Measurements from ENCODE around the gene MED12. TPM values are rescaled to one million over a fixed set of nuclear protein-coding genes. Genes with fewer than 3 reads are reported as not detected.

MED12 gene
- total and polyA plus RNA-seq, 2 experiments from 2014 or later = 17.9 to 56.5 TPM

DNA sequence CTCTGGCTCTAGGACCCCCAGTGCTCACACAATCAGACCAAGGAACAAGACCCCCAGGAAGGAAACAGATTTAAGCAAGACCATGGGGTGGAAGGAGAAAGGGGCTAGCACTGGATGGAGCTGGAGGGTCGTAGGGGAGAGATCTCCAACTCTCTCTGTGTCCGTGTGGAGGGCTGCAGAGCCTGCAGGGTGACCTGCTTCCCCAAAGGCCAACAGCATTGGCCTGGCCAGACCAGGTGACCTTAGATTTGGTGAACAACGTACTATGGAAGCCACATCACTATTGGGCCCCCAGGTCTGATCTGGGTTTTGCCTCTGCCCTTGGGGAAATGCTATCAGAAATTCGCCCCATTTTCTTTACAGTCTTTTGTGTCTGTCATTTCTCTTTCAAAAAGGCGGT lies 52.3 kb downstream of the MED12 start:
- H3K4me3 ChIP-seq = no peak overlapping the region
- TF ChIP-seq, protein P1, sequence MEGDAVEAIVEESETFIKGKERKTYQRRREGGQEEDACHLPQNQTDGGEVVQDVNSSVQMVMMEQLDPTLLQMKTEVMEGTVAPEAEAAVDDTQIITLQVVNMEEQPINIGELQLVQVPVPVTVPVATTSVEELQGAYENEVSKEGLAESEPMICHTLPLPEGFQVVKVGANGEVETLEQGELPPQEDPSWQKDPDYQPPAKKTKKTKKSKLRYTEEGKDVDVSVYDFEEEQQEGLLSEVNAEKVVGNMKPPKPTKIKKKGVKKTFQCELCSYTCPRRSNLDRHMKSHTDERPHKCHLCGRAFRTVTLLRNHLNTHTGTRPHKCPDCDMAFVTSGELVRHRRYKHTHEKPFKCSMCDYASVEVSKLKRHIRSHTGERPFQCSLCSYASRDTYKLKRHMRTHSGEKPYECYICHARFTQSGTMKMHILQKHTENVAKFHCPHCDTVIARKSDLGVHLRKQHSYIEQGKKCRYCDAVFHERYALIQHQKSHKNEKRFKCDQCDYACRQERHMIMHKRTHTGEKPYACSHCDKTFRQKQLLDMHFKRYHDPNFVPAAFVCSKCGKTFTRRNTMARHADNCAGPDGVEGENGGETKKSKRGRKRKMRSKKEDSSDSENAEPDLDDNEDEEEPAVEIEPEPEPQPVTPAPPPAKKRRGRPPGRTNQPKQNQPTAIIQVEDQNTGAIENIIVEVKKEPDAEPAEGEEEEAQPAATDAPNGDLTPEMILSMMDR (IDR thresholded peaks at IDR 0.05; ENCODE audit: low read depth, low read length) = no peak
- H3K9me3 ChIP-seq (ENCODE audit: low read depth) = no peaks in the 10 kb centered on the region
- H3K4me1 ChIP-seq (ENCODE audit: low read depth) = peaks cover 22% of the 10 kb centered on the region
- peak overlapping the region; percentile 97 for H3K27ac ChIP-seq
- H3K27me3 ChIP-seq = no peaks in the 10 kb centered on the region
- DNase-seq (ENCODE audit: low read depth in 1 of 2, low spot score in 1 of 2) = no peak
- no peaks in the 10 kb centered on the region for H3K36me3 ChIP-seq

DNA sequence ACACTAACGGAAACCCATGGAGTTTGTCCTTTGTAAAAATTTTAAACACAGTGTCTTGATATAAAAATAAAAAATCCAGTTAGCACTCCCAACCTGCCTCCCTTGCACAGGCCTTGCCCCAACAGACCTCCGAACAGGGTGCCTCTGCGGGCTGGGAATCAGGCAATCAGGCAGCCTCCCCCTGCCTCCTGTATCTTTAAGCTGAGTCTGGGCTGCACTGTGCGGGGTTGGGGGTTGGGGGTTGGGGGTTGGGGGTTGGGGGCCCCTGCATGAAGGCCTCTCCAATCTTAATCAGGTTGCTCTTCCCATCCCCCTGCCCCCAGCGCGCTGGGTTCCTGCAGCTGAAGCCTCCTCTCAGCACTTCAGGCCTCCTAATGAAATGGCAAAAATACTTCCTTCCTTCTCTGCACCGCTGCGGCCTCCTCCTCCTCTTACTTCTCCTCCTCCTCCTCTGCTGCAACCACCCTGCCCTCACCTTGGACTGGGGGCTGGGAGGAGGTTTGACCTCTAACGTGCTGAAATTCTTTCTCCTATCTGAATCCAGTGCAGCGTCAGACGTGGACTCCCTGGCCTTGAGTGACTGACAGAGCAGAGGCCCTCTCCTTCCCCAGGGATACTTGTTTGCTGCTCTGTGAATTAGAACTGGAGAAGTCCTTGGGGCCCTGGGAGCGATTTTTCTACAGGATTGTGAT lies 52.9 kb downstream of the MED12 start:
- Histone ChIP-seq H3K4me1 (ENCODE audit: low read depth) (peaks cover 22% of the 10 kb centered on the region), H3K27me3 (no peaks in the 10 kb centered on the region), H3K27ac (peak overlapping the region; percentile 97), H3K36me3 (no peaks in the 10 kb centered on the region), H3K4me3 (no peak overlapping the region), H3K9me3 (ENCODE audit: low read depth) (no peaks in the 10 kb centered on the region)
- DNase-seq (ENCODE audit: low read depth in 1 of 2, low spot score in 1 of 2) = peak in 1 of 2 donors; percentile 72
- TF ChIP-seq, protein P1 (IDR thresholded peaks at IDR 0.05; ENCODE audit: low read depth, low read length) = no peak

DNA sequence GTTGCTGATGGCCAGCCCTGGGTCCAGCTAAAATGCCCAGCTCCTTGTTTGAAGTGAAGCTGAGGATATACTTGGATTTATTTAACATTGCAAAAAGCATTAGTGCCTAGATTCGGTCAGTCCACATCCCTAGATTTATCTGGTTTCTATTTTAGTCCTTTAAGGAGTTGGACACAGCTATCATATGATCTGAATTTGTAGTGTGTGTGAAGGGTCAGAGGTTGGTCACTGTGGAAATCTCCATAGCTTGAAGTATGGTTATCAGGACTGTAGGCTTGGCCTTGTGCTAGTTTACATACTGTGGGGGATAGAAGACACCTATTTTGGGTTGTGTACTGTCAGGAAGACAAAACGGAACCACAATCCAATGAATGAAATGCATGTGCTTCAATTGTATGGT lies 55.0 kb downstream of the MED12 start:
- peak overlapping the region; percentile 64 for H3K27ac ChIP-seq
- no peak for DNase-seq (ENCODE audit: low read depth in 1 of 2, low spot score in 1 of 2)
- H3K4me3 ChIP-seq = no peak overlapping the region
- no peaks in the 10 kb centered on the region for H3K9me3 ChIP-seq (ENCODE audit: low read depth)
- H3K27me3 ChIP-seq = no peaks in the 10 kb centered on the region
- no peaks in the 10 kb centered on the region for H3K36me3 ChIP-seq
- peaks cover 25% of the 10 kb centered on the region for H3K4me1 ChIP-seq (ENCODE audit: low read depth)
- TF ChIP-seq, protein P1 (IDR thresholded peaks at IDR 0.05; ENCODE audit: low read depth, low read length) = no peak

DNA sequence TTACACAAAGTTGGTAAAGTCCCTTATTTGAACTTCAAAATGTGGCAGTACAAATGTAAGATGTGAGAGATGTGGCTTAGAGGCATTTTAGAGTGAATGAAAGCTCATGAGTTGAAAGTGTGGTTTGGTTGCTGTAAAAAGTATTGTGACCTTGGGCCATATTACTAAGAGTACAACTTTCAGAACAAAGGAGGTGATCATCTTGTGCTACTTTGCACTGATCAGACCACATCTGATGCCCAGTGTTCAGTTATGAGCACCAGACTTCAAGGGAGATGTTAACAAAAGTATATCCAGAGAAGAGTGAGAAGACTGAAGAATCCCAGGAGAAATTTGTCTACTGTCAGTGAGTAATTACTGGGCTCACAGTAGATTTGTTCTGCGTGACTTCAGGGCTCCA lies 56.4 kb downstream of the MED12 start:
- H3K4me3 ChIP-seq = no peak overlapping the region
- no peaks in the 10 kb centered on the region for H3K27me3 ChIP-seq
- no peaks in the 10 kb centered on the region for H3K9me3 ChIP-seq (ENCODE audit: low read depth)
- peaks cover 25% of the 10 kb centered on the region for H3K4me1 ChIP-seq (ENCODE audit: low read depth)
- DNase-seq (ENCODE audit: low read depth in 1 of 2, low spot score in 1 of 2) = no peak
- TF ChIP-seq, protein P1 (IDR thresholded peaks at IDR 0.05; ENCODE audit: low read depth, low read length) = no peak
- no peak overlapping the region for H3K27ac ChIP-seq
- H3K36me3 ChIP-seq = no peaks in the 10 kb centered on the region

DNA sequence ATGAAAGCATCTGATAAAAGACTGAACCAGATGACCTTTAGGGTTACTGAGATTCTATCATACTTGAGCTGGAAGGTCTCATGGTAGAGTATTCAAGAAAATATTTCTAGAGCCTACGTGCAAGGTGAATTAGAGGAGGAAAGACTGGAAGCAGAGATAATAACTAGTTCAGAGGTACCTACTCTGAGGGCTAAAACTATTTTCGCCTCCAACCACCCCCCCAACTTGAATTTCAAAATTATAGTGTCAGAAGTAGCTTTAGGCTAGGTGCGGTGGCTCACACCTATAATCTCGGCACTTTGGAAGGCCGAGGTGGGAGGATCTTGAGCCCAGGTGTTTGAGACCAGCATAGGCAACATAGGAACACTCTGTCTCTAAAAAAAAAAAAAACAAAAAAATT lies 57.1 kb downstream of the MED12 start:
- Histone ChIP-seq H3K36me3 (no peaks in the 10 kb centered on the region), H3K27ac (no peak overlapping the region), H3K4me1 (ENCODE audit: low read depth) (peaks cover 24% of the 10 kb centered on the region), H3K4me3 (no peak overlapping the region), H3K9me3 (ENCODE audit: low read depth) (no peaks in the 10 kb centered on the region), H3K27me3 (no peaks in the 10 kb centered on the region)
- TF ChIP-seq, protein P1 (IDR thresholded peaks at IDR 0.05; ENCODE audit: low read depth, low read length) = no peak
- DNase-seq (ENCODE audit: low read depth in 1 of 2, low spot score in 1 of 2) = no peak
